ENCODE measurements around the gene TIGD3. TPM values are rescaled to one million over a fixed set of nuclear protein-coding genes. Genes with fewer than 3 reads are reported as not detected.

Gene TIGD3
- total and polyA plus RNA-seq, 4 donors, result 0.16 to 0.88 TPM; not detected in 2

DNA sequence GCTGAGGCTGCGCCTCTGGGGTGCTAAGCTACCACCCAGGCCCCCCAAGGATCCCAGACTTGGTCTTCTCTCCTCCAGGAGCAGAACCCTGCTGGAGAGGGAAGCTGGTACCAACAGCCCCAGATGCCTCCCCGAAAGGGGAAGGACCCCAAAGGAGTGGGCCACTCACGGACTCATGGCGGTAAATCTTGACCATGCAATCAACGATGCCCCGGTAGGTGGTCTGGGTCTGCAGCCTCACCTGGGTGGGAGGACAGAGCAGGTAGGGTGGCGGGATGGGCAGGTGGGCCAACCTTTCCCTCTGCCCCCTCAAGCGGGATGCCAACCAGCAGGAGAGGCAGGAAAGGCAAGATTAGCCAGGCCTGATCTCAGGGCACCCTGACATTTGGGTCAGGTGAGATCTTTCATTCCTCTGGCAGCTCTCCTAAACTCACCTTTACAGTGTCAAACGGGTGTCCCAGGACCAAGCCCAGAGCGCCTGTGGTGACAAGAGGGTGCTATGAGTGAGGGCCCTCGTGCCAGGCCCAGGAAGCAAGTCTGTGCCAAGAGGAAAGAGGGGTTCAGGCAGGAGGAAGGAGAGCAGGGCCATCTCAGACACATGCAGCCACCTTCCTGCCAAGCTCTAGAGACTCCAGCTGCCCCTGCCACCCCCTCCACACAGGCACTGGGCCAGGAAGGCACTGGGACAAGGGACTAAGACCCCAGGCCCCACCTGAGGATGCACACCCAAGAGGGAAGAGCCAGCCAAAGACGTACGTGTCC is 25.3 kb downstream of the TIGD3 start:
- Histone ChIP-seq H3K4me1 (ENCODE audit: control insufficient read depth in 1 of 2, insufficient read depth in 2 of 2, low read length in 2 of 2) (no peaks in the 10 kb centered on the region), H3K27me3 (ENCODE audit: control insufficient read depth in 1 of 2, insufficient read depth in 2 of 2, low read length in 1 of 2) (no peaks in the 10 kb centered on the region), H3K4me3 (ENCODE audit: low read length in 2 of 2) (no peak overlapping the region), H3K36me3 (ENCODE audit: control insufficient read depth in 1 of 2, insufficient read depth in 2 of 2, low read length in 1 of 2) (no peaks in the 10 kb centered on the region), H3K9me3 (ENCODE audit: control insufficient read depth, low read length) (no peaks in the 10 kb centered on the region), H3K27ac (ENCODE audit: low read depth in 1 of 2, low read length in 2 of 2) (no peak overlapping the region)
- 90% methylated on average over 13 of the region's 13 CpGs for WGBS, 2 donors
- no peak for DNase-seq
- intact Hi-C loops (cut with DNase I), result loop anchor here (5.0 kb wide), 3 partner anchors 37 to 132 kb away; no protein-coding TSS in a partner anchor
- no peak for ATAC-seq (ENCODE audit: low FRiP score)

DNA sequence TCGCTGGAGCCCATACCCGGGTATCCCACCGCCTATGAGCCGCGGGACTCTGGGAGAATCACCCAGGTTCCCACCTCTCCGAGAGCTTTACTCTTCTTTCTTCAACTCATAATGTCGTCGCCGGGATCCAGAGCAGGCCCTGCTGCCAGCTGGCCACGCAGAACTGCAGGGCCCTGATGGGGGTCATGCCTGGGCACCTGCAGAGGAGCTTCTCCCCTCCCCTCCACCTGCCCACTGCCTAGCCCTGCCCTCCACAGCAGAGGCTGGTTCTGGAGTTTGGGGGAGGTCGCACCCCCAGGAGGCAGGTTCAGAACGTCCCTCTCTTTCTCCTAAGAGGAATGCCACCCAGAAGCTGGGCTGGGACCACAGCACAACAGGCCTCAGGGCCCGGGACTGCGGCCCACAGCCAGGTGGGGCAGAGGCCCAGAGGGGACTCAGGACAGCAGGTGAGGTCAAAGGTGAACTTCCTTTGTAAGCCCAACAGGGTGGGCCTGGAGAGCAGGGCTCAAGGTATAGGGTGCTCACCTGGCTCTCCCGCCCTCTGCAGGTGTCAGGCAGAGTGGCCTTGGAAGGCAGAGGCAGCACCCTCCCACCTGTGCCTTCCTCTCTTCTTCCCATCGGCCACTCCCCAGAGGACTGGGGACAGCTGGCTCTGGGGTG is 26.0 kb downstream of the TIGD3 start:
- H3K27ac ChIP-seq (ENCODE audit: low read depth in 1 of 2, low read length in 2 of 2), result no peak overlapping the region
- H3K9me3 ChIP-seq (ENCODE audit: control insufficient read depth, low read length), result no peaks in the 10 kb centered on the region
- ATAC-seq (ENCODE audit: low FRiP score), result no peak
- no peak overlapping the region for H3K4me3 ChIP-seq (ENCODE audit: low read length in 2 of 2)
- intact Hi-C loops (cut with DNase I), result loop anchor here (5.0 kb wide), 2 partner anchors 37 to 87 kb away; no protein-coding TSS in a partner anchor
- no peaks in the 10 kb centered on the region for H3K27me3 ChIP-seq (ENCODE audit: control insufficient read depth in 1 of 2, insufficient read depth in 2 of 2, low read length in 1 of 2)
- no peaks in the 10 kb centered on the region for H3K36me3 ChIP-seq (ENCODE audit: control insufficient read depth in 1 of 2, insufficient read depth in 2 of 2, low read length in 1 of 2)
- DNase-seq, result peak in 1 of 2 donors; percentile 46
- 83 to 88% methylated on average over 16 of the region's 16 CpGs for WGBS, 2 donors
- H3K4me1 ChIP-seq (ENCODE audit: control insufficient read depth in 1 of 2, insufficient read depth in 2 of 2, low read length in 2 of 2), result no peaks in the 10 kb centered on the region

DNA sequence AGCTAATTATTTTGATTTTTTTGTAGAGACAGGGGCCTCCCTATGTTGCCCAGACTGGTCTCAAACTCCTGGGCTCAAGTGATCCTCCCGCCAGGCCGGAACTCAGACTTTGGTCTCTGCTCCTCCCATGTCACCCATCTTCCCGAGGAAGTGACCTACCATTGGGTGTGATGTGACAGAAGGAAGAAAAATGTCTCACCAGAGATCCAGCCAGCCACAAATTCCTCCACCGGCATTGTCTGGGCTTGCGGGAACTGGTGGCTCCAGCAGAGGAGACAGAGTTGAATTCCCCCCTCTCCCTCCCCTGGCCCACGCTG is 27.1 kb downstream of the TIGD3 start:
- H3K27me3 ChIP-seq (ENCODE audit: control insufficient read depth in 1 of 2, insufficient read depth in 2 of 2, low read length in 1 of 2), result no peaks in the 10 kb centered on the region
- DNase-seq (no peak), ATAC-seq (ENCODE audit: low FRiP score) (peak; percentile 15)
- no peaks in the 10 kb centered on the region for H3K4me1 ChIP-seq (ENCODE audit: control insufficient read depth in 1 of 2, insufficient read depth in 2 of 2, low read length in 2 of 2)
- 3% methylated on average over 6 of the region's 6 CpGs for WGBS, 2 donors
- H3K27ac ChIP-seq (ENCODE audit: low read depth in 1 of 2, low read length in 2 of 2), result peak overlapping the region; percentile 23 to 87
- H3K36me3 ChIP-seq (ENCODE audit: control insufficient read depth in 1 of 2, insufficient read depth in 2 of 2, low read length in 1 of 2), result no peaks in the 10 kb centered on the region
- H3K4me3 ChIP-seq (ENCODE audit: low read length in 2 of 2), result no peak overlapping the region
- H3K9me3 ChIP-seq (ENCODE audit: control insufficient read depth, low read length), result no peaks in the 10 kb centered on the region
- intact Hi-C loops (cut with DNase I), result loop anchor here (5.0 kb wide), 2 partner anchors 36 to 86 kb away; no protein-coding TSS in a partner anchor

DNA sequence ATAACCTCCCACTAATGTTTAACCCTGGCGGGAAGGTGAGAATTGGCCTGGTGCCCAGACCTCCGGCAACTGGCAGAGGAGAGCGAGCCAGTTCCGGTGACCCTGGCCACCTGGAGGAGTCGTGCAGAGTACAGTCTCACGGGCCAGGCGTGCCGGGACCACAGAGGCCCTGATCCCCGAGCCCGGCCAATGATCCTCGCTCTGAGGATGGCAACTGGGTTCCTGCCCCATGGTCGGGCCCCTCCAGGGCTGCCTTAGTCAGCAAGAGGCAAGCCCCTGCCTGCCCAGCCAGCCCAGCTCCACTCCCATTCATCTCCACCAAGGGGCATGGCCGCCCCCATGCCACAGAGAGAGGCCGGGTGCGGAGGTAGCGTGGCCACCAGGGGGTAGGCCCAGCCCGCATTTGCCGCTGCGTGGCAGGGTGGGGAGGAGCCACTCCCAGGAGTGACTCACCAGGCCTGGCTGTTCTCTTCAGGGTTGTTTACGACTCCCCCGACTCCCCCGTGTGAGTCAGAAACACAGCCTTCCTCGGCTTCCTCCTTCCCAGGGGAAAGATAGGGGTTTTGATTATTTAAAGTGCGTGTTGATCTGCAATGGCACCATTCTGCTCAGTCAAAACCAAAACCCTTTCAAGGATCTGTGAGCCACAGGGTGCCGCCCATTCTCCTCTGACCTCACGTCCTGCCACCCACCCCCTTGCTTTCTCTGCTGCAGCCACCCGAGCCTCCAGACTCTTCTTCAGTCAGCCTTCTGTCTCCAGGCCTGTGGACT is 27.7 kb downstream of the TIGD3 start, which contains the start of gene SLC25A45:
SLC25A45 (minus strand) TSS at position 614 of the 771 bp plus-strand sequence. CDS start 695 bp downstream, outside the sequence.
- WGBS, 2 donors, result 0 to 1% methylated on average over 22 to 27 of the region's 27 CpGs

GRCh38 chr11:65382804-65383368 is 28.3 kb downstream of the TIGD3 start:
- H3K36me3 ChIP-seq (ENCODE audit: control insufficient read depth in 1 of 2, insufficient read depth in 2 of 2, low read length in 1 of 2), result no peaks in the 10 kb centered on the region
- ATAC-seq (ENCODE audit: low FRiP score) (no peak), DNase-seq (no peak)
- H3K9me3 ChIP-seq (ENCODE audit: control insufficient read depth, low read length), result no peaks in the 10 kb centered on the region
- peak overlapping the region; percentile 83 to 85 for H3K27ac ChIP-seq (ENCODE audit: low read depth in 1 of 2, low read length in 2 of 2)
- 24 to 34% methylated on average over 12 of the region's 12 CpGs for WGBS, 2 donors
- H3K27me3 ChIP-seq (ENCODE audit: control insufficient read depth in 1 of 2, insufficient read depth in 2 of 2, low read length in 1 of 2), result no peaks in the 10 kb centered on the region
- H3K4me3 ChIP-seq (ENCODE audit: low read length in 2 of 2), result no peak overlapping the region
- intact Hi-C loops (cut with DNase I), result loop anchor here (5.0 kb wide), 2 partner anchors 34 to 84 kb away; no protein-coding TSS in a partner anchor
- no peaks in the 10 kb centered on the region for H3K4me1 ChIP-seq (ENCODE audit: control insufficient read depth in 1 of 2, insufficient read depth in 2 of 2, low read length in 2 of 2)

More for the DNA sequence above, 27.7 kb downstream of the TIGD3 start, which contains the start of gene SLC25A45:
- Histone ChIP-seq H3K4me1 (ENCODE audit: control insufficient read depth in 1 of 2, insufficient read depth in 2 of 2, low read length in 2 of 2) (no peaks in the 10 kb centered on the region), H3K27me3 (ENCODE audit: control insufficient read depth in 1 of 2, insufficient read depth in 2 of 2, low read length in 1 of 2) (no peaks in the 10 kb centered on the region), H3K36me3 (ENCODE audit: control insufficient read depth in 1 of 2, insufficient read depth in 2 of 2, low read length in 1 of 2) (no peaks in the 10 kb centered on the region), H3K4me3 (ENCODE audit: low read length in 2 of 2) (no peak within 1 kb of the TSS), H3K9me3 (ENCODE audit: control insufficient read depth, low read length) (no peaks in the 10 kb centered on the region), H3K27ac (ENCODE audit: low read depth in 1 of 2, low read length in 2 of 2) (peak within 1 kb of the TSS; percentile 83 to 87)
- DNase-seq, result peak; percentile 95 to 97
- intact Hi-C loops (cut with DNase I), result loop anchor here (5.0 kb wide), 2 partner anchors 35 to 85 kb away; no protein-coding TSS in a partner anchor
- peak; percentile 95 for ATAC-seq (ENCODE audit: low FRiP score)

- Histone ChIP-seq H3K36me3 (ENCODE audit: control insufficient read depth in 1 of 2, insufficient read depth in 2 of 2, low read length in 1 of 2) (no peaks in the 10 kb centered on the region), H3K27ac (ENCODE audit: low read depth in 1 of 2, low read length in 2 of 2) (peak overlapping the region in 1 of 2 donors; percentile 6), H3K4me3 (ENCODE audit: low read length in 2 of 2) (no peak overlapping the region), H3K4me1 (ENCODE audit: control insufficient read depth in 1 of 2, insufficient read depth in 2 of 2, low read length in 2 of 2) (no peaks in the 10 kb centered on the region), H3K27me3 (ENCODE audit: control insufficient read depth in 1 of 2, insufficient read depth in 2 of 2, low read length in 1 of 2) (no peaks in the 10 kb centered on the region), H3K9me3 (ENCODE audit: control insufficient read depth, low read length) (no peaks in the 10 kb centered on the region)
- ATAC-seq (ENCODE audit: low FRiP score), result no peak
- WGBS, 2 donors, result 91 to 92% methylated on average over 6 of the region's 6 CpGs
- intact Hi-C loops (cut with DNase I), result loop anchor here (5.0 kb wide), 2 partner anchors 34 to 84 kb away; no protein-coding TSS in a partner anchor
- no peak for DNase-seq
These were observed 29.2 kb downstream of the TIGD3 start for GRCh38 chr11:65383778-65384177.

DNA sequence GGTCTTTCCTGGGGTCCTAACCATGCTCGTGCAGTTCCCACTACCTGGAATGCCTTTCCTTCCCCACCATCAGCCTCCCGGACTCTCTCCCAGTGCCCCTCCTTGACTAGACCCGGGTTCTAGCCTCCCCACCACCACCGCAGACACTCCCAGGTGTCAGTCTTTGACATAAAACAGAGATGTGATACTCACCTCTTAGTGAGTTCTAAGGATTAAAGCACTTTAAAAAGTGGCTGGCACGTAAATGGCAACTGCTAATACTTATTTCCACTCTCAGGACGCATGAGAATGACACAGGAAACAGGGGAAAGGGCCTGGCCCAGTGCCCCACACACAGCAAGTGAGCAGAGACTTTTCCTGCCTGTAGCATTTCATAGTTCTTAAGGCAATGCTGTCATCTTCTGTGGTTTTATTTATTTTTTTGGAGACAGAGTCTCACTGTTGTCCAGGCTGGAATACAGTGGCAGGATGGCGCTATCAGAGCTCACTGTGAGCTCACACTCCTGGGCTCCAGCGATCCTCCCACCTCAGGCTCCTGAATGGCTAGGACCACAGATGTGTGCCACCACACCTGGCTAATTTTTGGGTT is 29.8 kb downstream of the TIGD3 start:
- ATAC-seq (ENCODE audit: low FRiP score) (no peak), DNase-seq (no peak)
- Histone ChIP-seq H3K27me3 (ENCODE audit: control insufficient read depth in 1 of 2, insufficient read depth in 2 of 2, low read length in 1 of 2) (no peaks in the 10 kb centered on the region), H3K4me3 (ENCODE audit: low read length in 2 of 2) (no peak overlapping the region), H3K36me3 (ENCODE audit: control insufficient read depth in 1 of 2, insufficient read depth in 2 of 2, low read length in 1 of 2) (no peaks in the 10 kb centered on the region), H3K9me3 (ENCODE audit: control insufficient read depth, low read length) (no peaks in the 10 kb centered on the region), H3K4me1 (ENCODE audit: control insufficient read depth in 1 of 2, insufficient read depth in 2 of 2, low read length in 2 of 2) (no peaks in the 10 kb centered on the region), H3K27ac (ENCODE audit: low read depth in 1 of 2, low read length in 2 of 2) (peak overlapping the region in 1 of 2 donors; percentile 6)
- WGBS, 2 donors, result 78 to 80% methylated on average over 8 of the region's 8 CpGs
- intact Hi-C loops (cut with DNase I), result loop anchor here (5.0 kb wide), 2 partner anchors 33 to 83 kb away; no protein-coding TSS in a partner anchor
